ENCODE measurements around the gene TRAF3.
A peak's percentile ranks its signal among the peaks of the same experiment; 100 is the strongest.

TRAF3 gene

GRCh38 chr14:102786768-102787167, 9.5 kb downstream of the TRAF3 start:
- peak; percentile 78 for DNase-seq (ENCODE audit: low read depth)
- H3K4me3 ChIP-seq (ENCODE audit: low read depth, low read length): peak overlapping the region; percentile 66
- no peak for TF ChIP-seq CTCF (IDR thresholded peaks at IDR 0.05; ENCODE audit: insufficient read depth, low read depth, low read length, missing control alignments)

GRCh38 chr14:102789349-102789748, 12.1 kb downstream of the TRAF3 start:
- H3K4me3 ChIP-seq (ENCODE audit: low read depth, low read length): no peak overlapping the region
- peak; percentile 63 for DNase-seq (ENCODE audit: low read depth)
- no peak for TF ChIP-seq CTCF (IDR thresholded peaks at IDR 0.05; ENCODE audit: insufficient read depth, low read depth, low read length, missing control alignments)

GRCh38 chr14:102793531-102794328, 16.5 kb downstream of the TRAF3 start:
- TF ChIP-seq CTCF (IDR thresholded peaks at IDR 0.05; ENCODE audit: insufficient read depth, low read depth, low read length, missing control alignments): no peak
- DNase-seq (ENCODE audit: low read depth): no peak
- no peak overlapping the region for H3K4me3 ChIP-seq (ENCODE audit: low read depth, low read length)

- TF ChIP-seq CTCF (IDR thresholded peaks at IDR 0.05; ENCODE audit: insufficient read depth, low read depth, low read length, missing control alignments): no peak
- DNase-seq (ENCODE audit: low read depth): peak; percentile 69
- H3K4me3 ChIP-seq (ENCODE audit: low read depth, low read length): no peak overlapping the region
Observed at GRCh38 chr14:102795060-102795925, 18.0 kb downstream of the TRAF3 start.

- TF ChIP-seq CTCF (IDR thresholded peaks at IDR 0.05; ENCODE audit: insufficient read depth, low read depth, low read length, missing control alignments): no peak
- no peak for DNase-seq (ENCODE audit: low read depth)
- no peak overlapping the region; the same call in 1 of the 2 replicates for H3K4me3 ChIP-seq (ENCODE audit: low read depth, low read length)
Observed at GRCh38 chr14:102796661-102797190, 19.5 kb downstream of the TRAF3 start.

- TF ChIP-seq CTCF (IDR thresholded peaks at IDR 0.05; ENCODE audit: insufficient read depth, low read depth, low read length, missing control alignments): no peak
- peak; percentile 90 for DNase-seq (ENCODE audit: low read depth)
- H3K4me3 ChIP-seq (ENCODE audit: low read depth, low read length): peak overlapping the region; percentile 9; the same call in 1 of the 2 replicates
Observed at GRCh38 chr14:102798926-102799325, 21.7 kb downstream of the TRAF3 start.
